H4 (cell line): ENCODE data around the gene CFAP74. TPM values are rescaled to one million over a fixed set of nuclear protein-coding genes. Genes with fewer than 3 reads are reported as not detected.

Source experiments
- DNase-seq: peaks from one replicate; pipeline ENCODE4 v3.0.0-alpha.2; 2015; ENCODE audit warnings: low spot score
- total RNA-seq: library from RNA; depleted of rRNA; stranded (reverse); fragments of >200 nt; shearing (Covaris generic); gene quantifications from 2 replicates; pipeline ENCODE4 v1.2.3, GENCODE V29; 2014

Gene CFAP74
- total RNA-seq, 1 experiment from 2014 or later: not detected

GRCh38 chr1:1929639-1930545, 73.7 kb downstream of the CFAP74 start:
- DNase-seq: no peak

- no peak for DNase-seq
Observed at GRCh38 chr1:1929102-1929638, 74.4 kb downstream of the CFAP74 start.

DNA sequence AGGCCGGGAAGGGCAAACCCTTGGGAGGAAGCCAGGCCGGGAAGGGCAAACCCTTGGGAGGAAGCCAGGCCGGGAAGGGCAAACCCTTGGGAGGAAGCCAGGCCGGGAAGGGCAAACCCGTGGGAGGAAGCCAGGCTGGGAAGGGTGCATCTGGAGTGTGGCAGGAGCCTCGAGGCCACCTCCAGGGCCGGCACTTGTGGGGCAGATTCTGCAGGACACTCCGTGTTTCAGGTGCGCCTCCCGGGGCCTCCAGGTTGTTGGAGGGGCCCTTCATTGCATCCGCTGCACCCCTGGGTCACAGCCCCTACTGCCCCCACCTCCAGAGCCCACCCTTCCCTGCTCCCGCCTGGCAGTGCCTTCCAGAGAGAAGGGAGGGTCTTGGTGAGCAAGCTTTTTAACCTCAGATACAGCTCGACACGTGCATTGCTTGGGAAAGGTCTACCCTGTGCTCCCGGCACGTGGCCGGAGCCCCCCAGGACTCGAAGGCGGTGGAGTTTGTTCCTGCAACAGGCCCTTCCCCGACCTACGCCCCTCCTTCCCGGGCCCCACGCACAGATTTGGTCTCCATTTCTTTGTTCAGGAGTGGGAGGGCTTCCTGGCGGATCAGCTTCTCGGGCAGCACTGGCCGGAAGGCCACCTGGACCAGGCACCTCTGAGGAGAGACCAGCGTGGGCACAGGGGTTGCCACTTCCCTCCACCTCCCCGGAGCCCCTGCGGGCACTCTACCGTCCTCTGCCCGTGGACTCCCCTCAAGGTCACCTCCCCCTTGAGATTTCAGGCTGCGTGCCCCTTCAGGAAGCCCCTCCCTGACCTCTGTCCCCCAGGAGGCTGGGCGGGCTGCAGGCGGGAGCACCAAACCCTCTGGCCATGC, 75.1 kb downstream of the CFAP74 start:
- DNase-seq: no peak

GRCh38 chr1:1927751-1928150, 75.8 kb downstream of the CFAP74 start:
- DNase-seq: no peak

GRCh38 chr1:1926886-1927660, 76.5 kb downstream of the CFAP74 start:
- no peak for DNase-seq

- DNase-seq: no peak
Observed at GRCh38 chr1:1926346-1926811, 77.2 kb downstream of the CFAP74 start.

DNA sequence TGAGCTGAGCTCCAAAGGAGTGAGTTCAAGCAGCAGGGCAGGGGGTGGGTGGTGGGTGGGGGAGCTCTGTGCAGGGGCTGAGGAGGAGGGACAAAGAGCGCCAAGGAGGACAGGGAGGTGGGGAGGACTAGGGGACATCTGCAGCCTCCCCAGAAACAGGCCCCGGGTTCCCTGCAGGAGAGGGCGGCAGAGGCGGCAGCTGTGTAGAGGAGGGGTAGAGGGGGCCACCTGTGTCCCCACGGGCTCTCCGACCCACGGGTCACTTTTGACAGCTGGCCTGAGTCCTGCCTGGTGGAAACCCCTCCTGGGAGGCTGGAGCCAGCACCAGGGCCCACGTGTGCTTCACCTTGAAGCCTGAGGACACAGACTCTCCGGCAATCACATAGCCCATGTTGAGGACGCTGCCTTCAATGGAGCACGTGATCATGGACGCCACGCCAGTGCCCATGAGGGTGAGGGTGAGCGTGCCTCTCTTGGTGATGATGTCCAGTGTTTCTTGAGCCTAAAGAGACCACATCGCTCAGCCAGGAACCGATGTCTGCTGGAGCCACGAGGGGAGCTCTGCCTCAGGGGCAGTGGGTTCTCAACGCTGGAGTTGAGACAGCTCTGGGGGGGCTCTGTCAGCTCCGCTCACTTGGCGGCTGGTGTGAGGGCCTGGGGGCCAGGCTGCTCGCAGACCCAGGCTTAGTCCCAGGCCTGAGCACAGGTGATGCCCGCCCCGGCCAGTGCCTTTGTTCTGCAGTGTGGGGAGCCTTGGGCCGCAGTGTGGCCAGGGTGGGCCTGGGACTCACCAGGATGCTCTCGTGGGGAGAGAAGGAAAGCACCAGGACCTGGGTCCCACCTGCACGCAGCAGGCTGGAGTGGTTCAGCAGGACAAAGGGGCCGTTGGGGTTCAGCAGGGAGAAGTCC, 77.9 kb downstream of the CFAP74 start:
- DNase-seq: no peak

DNA sequence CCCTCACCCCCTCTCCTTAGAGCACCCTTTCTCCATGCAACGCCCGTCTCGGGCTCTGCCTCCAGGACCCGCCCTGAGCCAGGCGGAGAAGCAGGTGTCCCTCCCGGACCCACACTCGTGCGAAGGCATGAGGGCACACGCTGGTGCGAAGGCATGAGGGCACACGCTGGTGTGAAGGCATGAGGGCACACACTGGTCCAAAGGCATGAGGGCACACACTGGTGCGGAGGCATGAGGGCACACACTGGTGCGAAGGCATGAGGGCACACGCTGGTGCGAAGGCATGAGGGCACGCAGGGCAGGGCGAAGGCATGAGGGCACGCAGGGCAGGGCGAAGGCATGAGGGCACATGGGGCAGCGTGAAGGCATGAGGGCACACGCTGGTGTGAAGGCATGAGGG, 78.7 kb downstream of the CFAP74 start:
- no peak for DNase-seq

GRCh38 chr1:1924386-1924785, 79.2 kb downstream of the CFAP74 start:
- no peak for DNase-seq

- no peak for DNase-seq
Observed at GRCh38 chr1:1922956-1923833, 80.4 kb downstream of the CFAP74 start.

GRCh38 chr1:1922702-1922955, 81.0 kb downstream of the CFAP74 start:
- no peak for DNase-seq

DNA sequence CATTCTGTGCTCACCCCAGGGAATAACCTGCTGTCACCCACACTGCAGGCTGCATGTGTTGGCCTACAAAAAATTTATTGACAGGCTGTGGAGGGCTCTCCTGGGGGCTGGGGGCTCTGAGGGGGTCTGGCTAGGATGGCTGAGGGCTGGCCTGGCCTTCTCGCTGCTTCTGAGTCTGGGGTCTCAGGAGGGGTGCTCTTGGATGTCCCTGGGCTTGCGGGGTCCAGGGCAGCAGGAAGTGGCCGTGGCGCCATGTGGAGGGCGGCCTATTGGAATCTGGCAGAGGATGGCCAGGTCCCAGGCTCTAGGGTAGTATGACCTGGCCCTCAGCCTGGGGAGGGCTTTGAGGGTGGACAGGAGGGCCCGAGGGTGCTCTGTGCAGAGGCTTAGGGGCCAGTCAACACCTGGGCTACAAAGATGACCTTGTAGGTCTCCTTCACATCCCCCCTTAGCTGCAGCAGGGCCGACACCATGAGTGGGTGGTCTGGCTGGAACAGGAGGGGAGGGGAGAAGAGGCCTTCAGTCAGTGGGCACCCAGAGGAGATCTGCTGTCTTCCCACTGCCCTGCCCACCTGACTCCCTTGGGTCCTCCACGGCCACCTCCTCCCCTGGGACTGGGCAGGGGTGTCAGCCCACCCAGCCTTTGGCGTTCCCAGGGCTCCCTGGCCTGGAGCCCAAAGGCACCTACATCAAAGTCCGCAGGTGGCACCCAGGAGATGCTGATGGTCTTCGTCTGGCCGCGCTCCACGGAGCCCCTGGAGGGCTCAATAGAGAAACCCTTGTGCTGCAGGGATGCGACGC, 81.5 kb downstream of the CFAP74 start:
- no peak for DNase-seq

GRCh38 chr1:1921459-1921862, 82.1 kb downstream of the CFAP74 start:
- no peak for DNase-seq

GRCh38 chr1:1920608-1921458, 82.8 kb downstream of the CFAP74 start:
- DNase-seq: no peak

DNA sequence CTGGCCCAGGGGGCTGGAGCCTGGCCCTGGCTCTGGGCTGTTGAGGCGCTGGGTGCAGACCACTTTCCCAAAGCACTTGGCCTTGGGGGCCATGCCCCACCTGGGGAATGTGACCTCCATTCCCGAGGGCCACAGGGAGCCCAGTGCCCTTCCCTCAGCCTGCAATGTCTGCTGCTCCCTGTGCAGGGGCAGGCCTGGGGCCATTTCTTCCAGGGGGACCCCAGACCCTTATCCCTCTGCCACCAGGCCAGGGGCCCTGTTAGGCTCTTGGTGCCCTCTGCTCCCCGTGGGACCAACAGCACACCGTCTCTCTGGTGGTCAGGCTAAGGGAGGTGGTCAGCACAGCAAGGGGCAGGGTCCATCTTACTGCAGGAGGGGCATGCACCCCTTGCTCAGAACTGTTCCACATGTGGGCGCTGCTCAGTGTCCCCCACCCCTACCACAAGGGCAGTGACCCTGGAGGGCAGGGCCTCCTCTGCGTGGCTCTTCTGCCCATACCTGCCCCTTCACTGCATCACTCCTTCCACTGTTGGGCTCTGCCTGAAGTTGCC, 83.5 kb downstream of the CFAP74 start:
- no peak for DNase-seq

DNA sequence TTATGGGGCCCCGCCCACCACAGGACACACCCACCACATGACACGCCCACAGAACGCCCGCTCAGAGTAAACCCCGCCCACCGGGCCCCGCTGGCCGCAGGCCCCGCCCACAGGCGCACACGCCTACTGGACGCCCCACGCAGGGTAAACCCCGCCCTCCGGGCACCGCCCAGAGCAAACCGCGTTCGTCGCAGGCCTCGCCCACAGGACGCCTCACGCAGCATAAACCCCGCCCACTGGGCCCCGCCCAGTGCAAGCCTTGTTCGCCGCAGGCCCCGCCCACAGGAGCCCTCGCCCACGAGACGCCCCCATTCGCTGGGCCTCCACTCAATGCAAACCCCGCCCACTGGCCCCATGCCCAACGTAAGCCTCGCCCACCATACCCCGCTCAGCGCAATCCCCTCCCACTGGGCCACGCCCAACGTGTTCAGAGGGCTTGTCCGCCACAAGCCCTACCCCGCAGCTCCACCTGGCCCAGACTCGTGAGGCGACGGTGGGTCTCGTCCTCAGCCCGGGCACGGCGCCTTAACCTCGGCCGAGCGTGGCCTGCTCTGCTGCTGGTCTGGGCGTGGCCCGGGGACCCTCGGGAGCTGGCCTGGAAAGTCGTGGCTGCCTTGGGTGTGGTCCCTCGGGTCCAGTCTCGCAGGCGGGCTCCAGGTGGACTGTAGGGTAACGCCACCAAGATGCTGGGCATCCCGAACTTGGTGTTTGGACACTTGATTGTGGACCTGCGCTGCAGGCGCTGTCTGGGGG, 84.1 kb downstream of the CFAP74 start:
- DNase-seq: peak; percentile 87

- DNase-seq: no peak
Observed at GRCh38 chr1:1918901-1919303, 84.7 kb downstream of the CFAP74 start, which contains the start of gene TMEM52. Gene TMEM52 (minus strand): TSS chr1:1919279. CDS start chr1:1919265, 14 bp downstream.
